ENCODE measurements around the gene WDR74.

GRCh38 chr11:62788991-62789390 lies 50.4 kb downstream of the WDR74 start:
- TF ChIP-seq CTCF (IDR thresholded peaks at IDR 0.05) (no peak), POLR2A (IDR thresholded peaks at IDR 0.05) (no peak), EP300 (IDR thresholded peaks at IDR 0.05) (no peak)

Measured in ovary (tissue), 3 donors.